ENCODE measurements around the gene CACNG1. TPM values are rescaled to one million over a fixed set of nuclear protein-coding genes. Genes with fewer than 3 reads are reported as not detected.

The CACNG1 gene
- total RNA-seq, 1 donor from 2014 or later: 43.3 TPM

- Histone ChIP-seq H3K4me3 (ENCODE audit: low read length in 3 of 3) (no peak overlapping the region), H3K27me3 (ENCODE audit: control insufficient read depth in 3 of 3, insufficient read depth in 3 of 3, low read length in 3 of 3) (no peaks in the 10 kb centered on the region), H3K9me3 (ENCODE audit: control insufficient read depth in 3 of 3, low read length in 3 of 3) (no peaks in the 10 kb centered on the region), H3K4me1 (ENCODE audit: control insufficient read depth in 3 of 3, insufficient read depth in 3 of 3, low read length in 3 of 3) (peaks cover 61 to 79% (median 64%) of the 10 kb centered on the region in 3 donors), H3K36me3 (ENCODE audit: control insufficient read depth in 3 of 3, insufficient read depth in 3 of 3, low read length in 3 of 3) (peaks cover 22 to 27% (median 25%) of the 10 kb centered on the region in 3 donors), H3K9ac (ENCODE audit: low read depth in 1 of 3, low read length in 3 of 3) (no peak overlapping the region), H3K27ac (ENCODE audit: low read depth, low read length) (peak overlapping the region; percentile 97)
Measured at GRCh38 chr17:67055041-67055443, 10.7 kb downstream of the CACNG1 start.

- H3K36me3 ChIP-seq (ENCODE audit: control insufficient read depth in 3 of 3, insufficient read depth in 3 of 3, low read length in 3 of 3): peaks cover 22 to 27% (median 25%) of the 10 kb centered on the region in 3 donors
- no peaks in the 10 kb centered on the region for H3K9me3 ChIP-seq (ENCODE audit: control insufficient read depth in 3 of 3, low read length in 3 of 3)
- peak overlapping the region in 2 of 3 donors; percentile 17 to 45 for H3K4me3 ChIP-seq (ENCODE audit: low read length in 3 of 3)
- H3K27me3 ChIP-seq (ENCODE audit: control insufficient read depth in 3 of 3, insufficient read depth in 3 of 3, low read length in 3 of 3): no peaks in the 10 kb centered on the region
- H3K9ac ChIP-seq (ENCODE audit: low read depth in 1 of 3, low read length in 3 of 3): peak overlapping the region; percentile 69 to 80 (median 74)
- peaks cover 50 to 69% (median 53%) of the 10 kb centered on the region in 3 donors for H3K4me1 ChIP-seq (ENCODE audit: control insufficient read depth in 3 of 3, insufficient read depth in 3 of 3, low read length in 3 of 3)
- H3K27ac ChIP-seq (ENCODE audit: low read depth, low read length): peak overlapping the region; percentile 97
Measured at GRCh38 chr17:67055811-67056745, 11.7 kb downstream of the CACNG1 start.

- Histone ChIP-seq H3K9ac (ENCODE audit: low read depth in 1 of 3, low read length in 3 of 3) (peak overlapping the region; percentile 69 to 80 (median 74)), H3K27me3 (ENCODE audit: control insufficient read depth in 3 of 3, insufficient read depth in 3 of 3, low read length in 3 of 3) (no peaks in the 10 kb centered on the region), H3K27ac (ENCODE audit: low read depth, low read length) (peak overlapping the region; percentile 97), H3K4me3 (ENCODE audit: low read length in 3 of 3) (peak overlapping the region in 1 of 3 donors; percentile 35), H3K9me3 (ENCODE audit: control insufficient read depth in 3 of 3, low read length in 3 of 3) (no peaks in the 10 kb centered on the region), H3K36me3 (ENCODE audit: control insufficient read depth in 3 of 3, insufficient read depth in 3 of 3, low read length in 3 of 3) (peaks cover 22 to 27% (median 24%) of the 10 kb centered on the region in 3 donors), H3K4me1 (ENCODE audit: control insufficient read depth in 3 of 3, insufficient read depth in 3 of 3, low read length in 3 of 3) (peaks cover 42 to 60% (median 45%) of the 10 kb centered on the region in 3 donors)
Measured at GRCh38 chr17:67056746-67057490, 12.6 kb downstream of the CACNG1 start.

- Histone ChIP-seq H3K4me1 (ENCODE audit: control insufficient read depth in 3 of 3, insufficient read depth in 3 of 3, low read length in 3 of 3) (peaks cover 34 to 51% (median 38%) of the 10 kb centered on the region in 3 donors), H3K27me3 (ENCODE audit: control insufficient read depth in 3 of 3, insufficient read depth in 3 of 3, low read length in 3 of 3) (no peaks in the 10 kb centered on the region), H3K9ac (ENCODE audit: low read depth in 1 of 3, low read length in 3 of 3) (no peak overlapping the region), H3K9me3 (ENCODE audit: control insufficient read depth in 3 of 3, low read length in 3 of 3) (no peaks in the 10 kb centered on the region), H3K4me3 (ENCODE audit: low read length in 3 of 3) (no peak overlapping the region), H3K27ac (ENCODE audit: low read depth, low read length) (no peak overlapping the region), H3K36me3 (ENCODE audit: control insufficient read depth in 3 of 3, insufficient read depth in 3 of 3, low read length in 3 of 3) (peaks cover 22 to 27% (median 23%) of the 10 kb centered on the region in 3 donors)
Measured at GRCh38 chr17:67058036-67058435, 13.7 kb downstream of the CACNG1 start.

- Histone ChIP-seq H3K4me3 (ENCODE audit: low read length in 3 of 3) (no peak overlapping the region), H3K27me3 (ENCODE audit: control insufficient read depth in 3 of 3, insufficient read depth in 3 of 3, low read length in 3 of 3) (no peaks in the 10 kb centered on the region), H3K9ac (ENCODE audit: low read depth in 1 of 3, low read length in 3 of 3) (no peak overlapping the region), H3K36me3 (ENCODE audit: control insufficient read depth in 3 of 3, insufficient read depth in 3 of 3, low read length in 3 of 3) (peaks cover 17 to 22% (median 19%) of the 10 kb centered on the region in 3 donors), H3K4me1 (ENCODE audit: control insufficient read depth in 3 of 3, insufficient read depth in 3 of 3, low read length in 3 of 3) (peaks cover 26 to 38% (median 30%) of the 10 kb centered on the region in 3 donors), H3K9me3 (ENCODE audit: control insufficient read depth in 3 of 3, low read length in 3 of 3) (no peaks in the 10 kb centered on the region), H3K27ac (ENCODE audit: low read depth, low read length) (peak overlapping the region; percentile 44)
Measured at GRCh38 chr17:67059372-67059771, 15.0 kb downstream of the CACNG1 start.

- no peak overlapping the region for H3K27ac ChIP-seq (ENCODE audit: low read depth, low read length)
- peak overlapping the region in 1 of 3 donors; percentile 43 for H3K9ac ChIP-seq (ENCODE audit: low read depth in 1 of 3, low read length in 3 of 3)
- no peak overlapping the region for H3K4me3 ChIP-seq (ENCODE audit: low read length in 3 of 3)
- H3K27me3 ChIP-seq (ENCODE audit: control insufficient read depth in 3 of 3, insufficient read depth in 3 of 3, low read length in 3 of 3): no peaks in the 10 kb centered on the region
- peaks cover 0 to 6% (median 4%) of the 10 kb centered on the region in 3 donors for H3K36me3 ChIP-seq (ENCODE audit: control insufficient read depth in 3 of 3, insufficient read depth in 3 of 3, low read length in 3 of 3)
- H3K4me1 ChIP-seq (ENCODE audit: control insufficient read depth in 3 of 3, insufficient read depth in 3 of 3, low read length in 3 of 3): peaks cover 2 to 9% (median 7%) of the 10 kb centered on the region in 3 donors
- no peaks in the 10 kb centered on the region for H3K9me3 ChIP-seq (ENCODE audit: control insufficient read depth in 3 of 3, low read length in 3 of 3)
Measured at GRCh38 chr17:67063141-67063540, 18.8 kb downstream of the CACNG1 start.

- Histone ChIP-seq H3K9ac (ENCODE audit: low read depth in 1 of 3, low read length in 3 of 3) (no peak overlapping the region), H3K4me3 (ENCODE audit: low read length in 3 of 3) (no peak overlapping the region), H3K36me3 (ENCODE audit: control insufficient read depth in 3 of 3, insufficient read depth in 3 of 3, low read length in 3 of 3) (peaks cover 0 to 6% (median 4%) of the 10 kb centered on the region in 3 donors), H3K27ac (ENCODE audit: low read depth, low read length) (no peak overlapping the region), H3K9me3 (ENCODE audit: control insufficient read depth in 3 of 3, low read length in 3 of 3) (no peaks in the 10 kb centered on the region), H3K4me1 (ENCODE audit: control insufficient read depth in 3 of 3, insufficient read depth in 3 of 3, low read length in 3 of 3) (peaks cover 5 to 9% (median 8%) of the 10 kb centered on the region in 3 donors), H3K27me3 (ENCODE audit: control insufficient read depth in 3 of 3, insufficient read depth in 3 of 3, low read length in 3 of 3) (no peaks in the 10 kb centered on the region)
Measured at GRCh38 chr17:67066717-67067116, 22.4 kb downstream of the CACNG1 start.

- H3K27ac ChIP-seq (ENCODE audit: low read depth, low read length): no peak overlapping the region
- peaks cover 5 to 9% (median 8%) of the 10 kb centered on the region in 3 donors for H3K4me1 ChIP-seq (ENCODE audit: control insufficient read depth in 3 of 3, insufficient read depth in 3 of 3, low read length in 3 of 3)
- H3K4me3 ChIP-seq (ENCODE audit: low read length in 3 of 3): no peak overlapping the region
- H3K36me3 ChIP-seq (ENCODE audit: control insufficient read depth in 3 of 3, insufficient read depth in 3 of 3, low read length in 3 of 3): peaks cover 0 to 11% (median 4%) of the 10 kb centered on the region in 3 donors
- no peak overlapping the region for H3K9ac ChIP-seq (ENCODE audit: low read depth in 1 of 3, low read length in 3 of 3)
- no peaks in the 10 kb centered on the region for H3K9me3 ChIP-seq (ENCODE audit: control insufficient read depth in 3 of 3, low read length in 3 of 3)
- no peaks in the 10 kb centered on the region for H3K27me3 ChIP-seq (ENCODE audit: control insufficient read depth in 3 of 3, insufficient read depth in 3 of 3, low read length in 3 of 3)
Measured at GRCh38 chr17:67067571-67068482, 23.5 kb downstream of the CACNG1 start.

GRCh38 chr17:67068999-67069398 lies 24.6 kb downstream of the CACNG1 start:
- Histone ChIP-seq H3K4me3 (ENCODE audit: low read length in 3 of 3) (no peak overlapping the region), H3K9me3 (ENCODE audit: control insufficient read depth in 3 of 3, low read length in 3 of 3) (no peaks in the 10 kb centered on the region), H3K4me1 (ENCODE audit: control insufficient read depth in 3 of 3, insufficient read depth in 3 of 3, low read length in 3 of 3) (peaks cover 5 to 8% (median 6%) of the 10 kb centered on the region in 3 donors), H3K27me3 (ENCODE audit: control insufficient read depth in 3 of 3, insufficient read depth in 3 of 3, low read length in 3 of 3) (no peaks in the 10 kb centered on the region), H3K9ac (ENCODE audit: low read depth in 1 of 3, low read length in 3 of 3) (no peak overlapping the region), H3K27ac (ENCODE audit: low read depth, low read length) (no peak overlapping the region), H3K36me3 (ENCODE audit: control insufficient read depth in 3 of 3, insufficient read depth in 3 of 3, low read length in 3 of 3) (peaks cover 0 to 5% (median 0%) of the 10 kb centered on the region in 3 donors)
